Gastrocnemius medialis (tissue), 4 donors: ENCODE measurements around the gene CIT. TPM values are rescaled to one million over a fixed set of nuclear protein-coding genes. Genes with fewer than 3 reads are reported as not detected.

ENCODE experiments used
- ATAC-seq, 2 donors: fragments of 150-250 bp; one replicate each; pipeline ENCODE4 v1.9.1; 2016
- DNase-seq, 2 donors: peaks; one replicate each; pipeline ENCODE4 v3.0.0-alpha.2; 2019
- H3K27ac ChIP-seq, 4 donors: fragments of 200-600 bp; sonication (generic); 1 replicate in 1 of 4; 2 replicates in 3 of 4; pipeline ENCODE4 v1.5.1; 2016 to 2018; ENCODE audit warnings: mild to moderate bottlenecking in 2 of 4, moderate library complexity in 1 of 4
- H3K27me3 ChIP-seq, 3 donors: fragments of 200-600 bp; sonication (generic) in 2 of 3; 1 replicate in 1 of 3; 2 replicates in 2 of 3; pipeline versions ENCODE4 v1.5.1 to v1.6.0; 2016 to 2019; ENCODE audit warnings: mild to moderate bottlenecking in 1 of 3, moderate library complexity in 1 of 3
- H3K36me3 ChIP-seq, 2 donors: fragments of 200-600 bp; sonication (generic) in 1 of 2; one replicate each; pipeline ENCODE4 v1.5.1; 2017 to 2018
- H3K4me1 ChIP-seq, 2 donors: fragments of 200-600 bp; sonication (generic) in 1 of 2; one replicate each; pipeline ENCODE4 v1.5.1; 2016 to 2017; ENCODE audit warnings: mild to moderate bottlenecking in 2 of 2
- H3K4me3 ChIP-seq, 4 donors: fragments of 200-600 bp; sonication (generic) in 3 of 4; 1 replicate in 1 of 4; 2 replicates in 3 of 4; pipeline ENCODE4 v1.5.1; 2016 to 2019; ENCODE audit warnings: mild to moderate bottlenecking in 2 of 4
- H3K9me3 ChIP-seq, 3 donors: fragments of 200-600 bp; sonication (generic) in 2 of 3; 1 replicate in 1 of 3; 2 replicates in 2 of 3; pipeline ENCODE4 v1.5.1; 2016 to 2019
- POLR2A ChIP-seq, 2 donors: fragments of 450-650 bp; IDR thresholded peaks; one replicate each; pipeline ENCODE4 v1.6.1; 2017; ENCODE audit warnings: antibody characterized with exemption in 2 of 2, mild to moderate bottlenecking in 2 of 2, moderate library complexity in 2 of 2
- in situ Hi-C, 4 donors: fragments of 200-750 bp; cut with MboI; loops; one replicate each; pipeline versions ENCODE4 v1.15.0 to v1.8.0; 2017; ENCODE audit warnings: low sequenced_read_pairs in 4 of 4
- intact Hi-C: fragments of 100-400 bp; cut with DNase I; formaldehyde crosslinking; loops from one replicate; pipeline ENCODE4 v1.15.1; 2023; ENCODE audit warnings: low total_unique reads
- total RNA-seq, 4 donors: library from RNA; depleted of rRNA; stranded (reverse); fragments of >200 nt; gene quantifications; one replicate each; pipeline versions ENCODE4 v1.1.0 to v1.2.3, GENCODE V29; 2016
- TF ChIP-seq, protein P1 (sequence below), 5 experiments: fragments of 450-650 bp in 3 of 5; fragments of 200-600 bp in 2 of 5; sonication (generic) in 2 of 5; IDR thresholded peaks in 4 of 5; conservative IDR thresholded peaks in 1 of 5; 1 replicate in 4 of 5; 2 replicates in 1 of 5; pipeline ENCODE4 v1.5.1; 2016 to 2019; ENCODE audit warnings: antibody characterized with exemption in 5 of 5, mild to moderate bottlenecking in 3 of 5, moderate library complexity in 3 of 5

CIT gene
- total RNA-seq, 4 donors from 2014 or later, result 0.05 to 4.0 (median 1.5) TPM

GRCh38 chr12:119784673-119785072, 92.4 kb downstream of the CIT start:
- ATAC-seq (no peak), DNase-seq (no peak)
- intact Hi-C loops (loop anchor here (5.0 kb wide), 1 partner anchor 117 kb away; the partner anchor contains the start of gene PRKAB1), in situ Hi-C loops (no loop called here)
- TF ChIP-seq POLR2A (IDR thresholded peaks at IDR 0.05), result no peak
- TF ChIP-seq, protein P1, sequence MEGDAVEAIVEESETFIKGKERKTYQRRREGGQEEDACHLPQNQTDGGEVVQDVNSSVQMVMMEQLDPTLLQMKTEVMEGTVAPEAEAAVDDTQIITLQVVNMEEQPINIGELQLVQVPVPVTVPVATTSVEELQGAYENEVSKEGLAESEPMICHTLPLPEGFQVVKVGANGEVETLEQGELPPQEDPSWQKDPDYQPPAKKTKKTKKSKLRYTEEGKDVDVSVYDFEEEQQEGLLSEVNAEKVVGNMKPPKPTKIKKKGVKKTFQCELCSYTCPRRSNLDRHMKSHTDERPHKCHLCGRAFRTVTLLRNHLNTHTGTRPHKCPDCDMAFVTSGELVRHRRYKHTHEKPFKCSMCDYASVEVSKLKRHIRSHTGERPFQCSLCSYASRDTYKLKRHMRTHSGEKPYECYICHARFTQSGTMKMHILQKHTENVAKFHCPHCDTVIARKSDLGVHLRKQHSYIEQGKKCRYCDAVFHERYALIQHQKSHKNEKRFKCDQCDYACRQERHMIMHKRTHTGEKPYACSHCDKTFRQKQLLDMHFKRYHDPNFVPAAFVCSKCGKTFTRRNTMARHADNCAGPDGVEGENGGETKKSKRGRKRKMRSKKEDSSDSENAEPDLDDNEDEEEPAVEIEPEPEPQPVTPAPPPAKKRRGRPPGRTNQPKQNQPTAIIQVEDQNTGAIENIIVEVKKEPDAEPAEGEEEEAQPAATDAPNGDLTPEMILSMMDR (IDR thresholded peaks at IDR 0.05 in 4 of 5, conservative IDR thresholded peaks at IDR 0.05 in 1 of 5), result no peak
- no peak overlapping the region for H3K4me3 ChIP-seq
- H3K27ac ChIP-seq, result no peak overlapping the region
- H3K36me3 ChIP-seq, result no peaks in the 10 kb centered on the region
- H3K4me1 ChIP-seq, result peaks cover 0 to 2% of the 10 kb centered on the region in 2 donors
- no peaks in the 10 kb centered on the region for H3K27me3 ChIP-seq
- H3K9me3 ChIP-seq, result no peaks in the 10 kb centered on the region

DNA sequence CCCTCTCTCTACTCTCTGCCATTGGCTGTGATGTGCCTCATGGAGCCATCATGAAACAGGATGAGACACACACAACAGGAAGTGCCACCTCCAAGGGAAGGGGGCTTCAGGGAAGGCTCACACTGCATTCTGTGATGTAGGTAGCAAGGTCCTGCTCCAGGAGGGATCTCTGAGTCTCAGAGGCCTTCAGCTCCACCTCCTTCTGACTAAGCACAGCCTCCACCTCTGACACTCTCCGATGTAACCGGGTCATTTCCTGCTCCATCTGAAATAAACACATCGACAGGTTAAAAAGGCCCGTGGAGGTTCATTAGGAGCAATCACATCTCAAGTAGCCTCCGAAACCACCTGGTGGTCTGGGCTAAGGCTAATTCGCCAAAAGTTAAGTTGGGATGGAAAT, 93.3 kb downstream of the CIT start:
- Histone ChIP-seq H3K27ac (no peak overlapping the region), H3K36me3 (no peaks in the 10 kb centered on the region), H3K4me3 (no peak overlapping the region), H3K27me3 (no peaks in the 10 kb centered on the region), H3K9me3 (no peaks in the 10 kb centered on the region), H3K4me1 (peaks cover 0 to 2% of the 10 kb centered on the region in 2 donors)
- in situ Hi-C loops (no loop called here), intact Hi-C loops (loop anchor here (5.0 kb wide), 1 partner anchor 116 kb away; the partner anchor contains the start of gene PRKAB1)
- no peak for TF ChIP-seq POLR2A (IDR thresholded peaks at IDR 0.05)
- TF ChIP-seq, protein P1 (IDR thresholded peaks at IDR 0.05 in 4 of 5, conservative IDR thresholded peaks at IDR 0.05 in 1 of 5), result no peak
- no peak for ATAC-seq
- no peak for DNase-seq

- intact Hi-C loops (loop anchor here (2.0 to 5.0 kb wide), 2 partner anchors 77 to 115 kb away; partner anchors contain the start of gene PRKAB1), in situ Hi-C loops (no loop called here)
- ATAC-seq, result no peak
These were observed 95.3 kb downstream of the CIT start for GRCh38 chr12:119781804-119782203.

DNA sequence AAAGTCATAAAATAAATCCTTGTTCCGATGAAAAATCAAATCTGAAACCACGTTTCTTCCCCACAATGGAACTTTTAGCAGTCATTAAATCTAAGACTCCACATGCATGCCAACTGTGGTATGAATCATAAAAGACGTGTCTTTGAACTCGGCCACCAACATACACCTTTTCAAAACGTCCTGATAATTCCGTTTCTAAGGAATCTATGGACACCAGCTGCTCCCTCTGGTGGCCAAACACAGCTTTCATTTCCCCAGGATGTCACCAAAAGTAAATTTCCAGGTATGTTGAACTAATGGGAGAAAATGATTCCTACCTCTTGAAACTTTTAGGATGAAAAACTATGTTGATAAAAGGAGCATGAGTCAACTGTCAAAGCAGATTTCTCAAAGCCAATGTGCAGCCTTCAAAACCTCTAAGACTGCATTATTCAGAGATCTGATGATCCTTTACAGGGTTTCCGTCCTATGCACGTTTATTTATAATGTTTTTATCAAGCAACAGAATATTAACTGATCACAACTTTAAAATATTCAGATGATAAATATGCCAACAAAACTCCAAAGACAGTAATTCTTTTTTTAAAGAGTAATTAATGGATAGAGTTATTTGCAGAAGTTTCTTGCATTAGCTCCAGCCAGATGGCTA, 96.2 kb downstream of the CIT start:
- no peak for DNase-seq

More at GRCh38 chr12:119781804-119782203, 95.3 kb downstream of the CIT start:
- TF ChIP-seq, protein P1 (IDR thresholded peaks at IDR 0.05 in 4 of 5, conservative IDR thresholded peaks at IDR 0.05 in 1 of 5), result no peak
- no peak for TF ChIP-seq POLR2A (IDR thresholded peaks at IDR 0.05)
- DNase-seq, result no peak
- no peaks in the 10 kb centered on the region for H3K36me3 ChIP-seq
- H3K4me3 ChIP-seq, result no peak overlapping the region
- peaks cover 0 to 2% of the 10 kb centered on the region in 2 donors for H3K4me1 ChIP-seq
- no peaks in the 10 kb centered on the region for H3K9me3 ChIP-seq
- H3K27me3 ChIP-seq, result no peaks in the 10 kb centered on the region
- H3K27ac ChIP-seq, result no peak overlapping the region

More for the DNA sequence above, 96.2 kb downstream of the CIT start:
- H3K4me1 ChIP-seq, result peaks cover 0 to 2% of the 10 kb centered on the region in 2 donors
- H3K9me3 ChIP-seq, result no peaks in the 10 kb centered on the region
- intact Hi-C loops, result loop anchor here (2.0 to 5.0 kb wide), 2 partner anchors 76 to 114 kb away; partner anchors contain the start of gene PRKAB1
- H3K27me3 ChIP-seq, result no peaks in the 10 kb centered on the region
- no peaks in the 10 kb centered on the region for H3K36me3 ChIP-seq
- TF ChIP-seq, protein P1 (IDR thresholded peaks at IDR 0.05 in 4 of 5, conservative IDR thresholded peaks at IDR 0.05 in 1 of 5), result peak; percentile 56 to 77 (median 70)
- no peak for TF ChIP-seq POLR2A (IDR thresholded peaks at IDR 0.05)
- no peak overlapping the region for H3K27ac ChIP-seq
- peak in 1 of 2 donors; percentile 39 for ATAC-seq
- no peak overlapping the region for H3K4me3 ChIP-seq
- in situ Hi-C loops, result no loop called here
